ENCODE measurements around the gene GCH1. TPM values are rescaled to one million over a fixed set of nuclear protein-coding genes. Genes with fewer than 3 reads are reported as not detected.

The GCH1 gene
- 10 to 100 TPM; 40.8 to 42.3 TPM for total RNA-seq

DNA sequence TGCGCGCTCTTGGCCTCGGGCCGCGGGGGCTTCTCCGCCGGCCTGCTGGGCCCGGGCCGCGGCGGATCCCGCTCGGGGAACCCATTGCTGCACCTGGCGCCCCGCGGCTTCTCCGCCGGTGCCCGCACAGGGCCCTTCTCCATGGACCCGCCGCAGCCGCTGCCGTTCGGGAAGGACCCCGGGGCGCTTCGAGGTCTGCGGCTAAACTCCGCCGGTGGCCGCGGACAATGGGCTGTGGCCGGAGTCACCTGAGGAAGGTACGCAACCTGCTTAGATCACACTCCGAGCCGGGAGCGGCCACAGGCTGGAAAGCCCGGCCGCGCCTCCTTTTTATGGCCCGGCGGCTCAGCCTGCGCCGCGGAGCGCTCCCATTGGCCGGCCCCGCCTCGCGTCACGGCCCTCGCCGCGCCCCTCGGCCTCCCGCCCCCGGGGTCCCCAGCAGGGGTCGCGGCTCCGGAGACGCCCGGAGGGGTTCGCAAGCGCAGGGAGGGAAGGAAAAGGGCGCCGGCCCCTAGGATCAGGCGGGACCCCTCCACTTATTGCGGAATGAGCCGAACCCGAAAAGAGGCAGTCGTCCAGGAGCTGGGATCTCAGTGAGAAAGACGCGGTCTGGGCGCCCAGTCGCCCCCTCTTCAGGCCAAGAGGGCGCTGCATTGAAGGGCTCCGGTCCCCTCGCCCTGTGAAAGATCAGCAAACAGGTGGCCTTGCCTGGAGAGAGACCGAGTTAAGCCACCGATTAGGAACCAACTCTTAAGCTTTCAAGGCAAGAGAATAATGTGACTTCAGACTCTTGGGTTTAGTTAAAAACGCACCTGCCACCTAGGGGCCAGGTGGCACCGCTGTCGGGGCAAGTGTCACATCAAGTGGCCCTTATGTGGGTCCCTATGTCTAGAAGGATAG lies at the start of gene GCH1:
Gene GCH1 (minus strand): TSS at position 306 of the 900 bp plus-strand sequence. CDS start 163 bp downstream, at position 143.
- peak within 1 kb of the TSS; percentile 87 for H3K27ac Mint-ChIP-seq
- peaks cover 4% of the 10 kb centered on the region for H3K36me3 Mint-ChIP-seq
- H3K4me1 Mint-ChIP-seq (ENCODE audit: low read depth): peaks cover 26% of the 10 kb centered on the region
- POLR2A ChIA-PET: interaction anchor here (0.6 to 2.1 kb wide), 3 partner anchors 21 to 125 kb away, joined by 4 to 10 read pairs (median 7); partner anchors contain the start of genes SOCS4 and WDHD1
- DNase-seq: peak; percentile 78
- H3K27me3 Mint-ChIP-seq: no peaks in the 10 kb centered on the region
- H3K4me3 Mint-ChIP-seq: peak within 1 kb of the TSS; percentile 87
- CTCF ChIA-PET: interaction anchor here (0.7 to 2.7 kb wide), 17 partner anchors 9 to 415 kb away, joined by 3 to 15 read pairs (median 5); partner anchors contain the start of genes CGRRF1, SOCS4 and WDHD1
- intact Hi-C loops (cut with micrococcal nuclease): loop anchor here (1.0 to 10.0 kb wide), 9 partner anchors 9 to 506 kb away; partner anchors contain the start of genes CDKN3, CGRRF1, SOCS4 and WDHD1
- H3K9me3 Mint-ChIP-seq: no peaks in the 10 kb centered on the region

DNA sequence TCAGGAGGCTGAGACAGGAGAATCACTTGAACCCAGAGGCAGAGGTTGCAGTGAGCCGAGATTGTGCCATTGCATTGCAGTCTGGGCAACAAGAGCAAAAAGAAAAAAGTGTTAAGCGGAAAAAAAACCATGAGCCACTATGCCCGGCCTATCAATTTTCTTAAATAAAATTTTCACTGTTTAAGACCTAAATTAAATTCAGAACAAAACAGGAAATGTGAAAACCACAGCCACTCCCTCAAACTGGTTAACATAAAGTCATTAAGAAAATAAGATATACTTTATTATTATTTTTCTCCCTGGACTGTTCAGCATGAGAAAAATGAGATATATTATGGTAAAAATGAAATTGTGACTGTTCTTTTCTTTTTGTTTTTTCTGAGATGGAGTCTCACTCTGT lies 44.6 kb upstream of the GCH1 start:
- Mint-ChIP-seq H3K4me3 (no peak overlapping the region), H3K27ac (no peak overlapping the region), H3K9me3 (peaks cover 11% of the 10 kb centered on the region), H3K36me3 (peaks cover 47% of the 10 kb centered on the region), H3K27me3 (no peaks in the 10 kb centered on the region), H3K4me1 (ENCODE audit: low read depth) (no peaks in the 10 kb centered on the region)
- CTCF ChIA-PET: no interaction called here
- DNase-seq: no peak
- POLR2A ChIA-PET: no interaction called here
- intact Hi-C loops (cut with micrococcal nuclease): no loop called here

GRCh38 chr14:54946500-54946899 lies 43.9 kb upstream of the GCH1 start:
- POLR2A ChIA-PET: no interaction called here
- CTCF ChIA-PET: no interaction called here
- intact Hi-C loops (cut with micrococcal nuclease): no loop called here
- Mint-ChIP-seq H3K4me1 (ENCODE audit: low read depth) (no peaks in the 10 kb centered on the region), H3K27ac (no peak overlapping the region), H3K4me3 (no peak overlapping the region), H3K27me3 (no peaks in the 10 kb centered on the region), H3K9me3 (peaks cover 11% of the 10 kb centered on the region), H3K36me3 (peaks cover 45% of the 10 kb centered on the region)
- DNase-seq: no peak

- peaks cover 10% of the 10 kb centered on the region for H3K9me3 Mint-ChIP-seq
- no peak overlapping the region for H3K4me3 Mint-ChIP-seq
- no peak for DNase-seq
- intact Hi-C loops (cut with micrococcal nuclease): no loop called here
- H3K36me3 Mint-ChIP-seq: peaks cover 49% of the 10 kb centered on the region
- ChIA-PET CTCF (no interaction called here), POLR2A (no interaction called here)
- H3K4me1 Mint-ChIP-seq (ENCODE audit: low read depth): no peaks in the 10 kb centered on the region
- H3K27ac Mint-ChIP-seq: no peak overlapping the region
- no peaks in the 10 kb centered on the region for H3K27me3 Mint-ChIP-seq
Measured at GRCh38 chr14:54944737-54945391, 42.2 kb upstream of the GCH1 start.

DNA sequence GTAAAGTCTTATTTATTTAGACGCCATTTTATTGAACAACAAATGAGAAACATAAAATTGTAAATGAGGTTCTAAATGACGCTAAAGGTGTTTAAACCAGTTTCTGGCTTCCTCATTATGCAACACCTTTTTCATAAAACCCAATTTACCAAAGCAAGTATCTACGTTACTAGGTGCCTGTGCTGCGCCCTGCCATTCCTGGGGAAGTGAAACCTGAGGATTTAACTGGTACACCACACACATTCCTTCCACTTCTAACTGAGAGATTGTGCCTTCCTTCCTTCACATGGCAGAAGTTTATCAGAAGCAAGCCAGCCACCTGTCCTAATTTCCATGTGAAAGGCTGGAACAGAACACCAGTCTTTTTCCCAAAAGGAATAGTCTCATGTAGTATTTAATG lies 40.3 kb upstream of the GCH1 start:
- CTCF ChIA-PET: no interaction called here
- no peak overlapping the region for H3K27ac Mint-ChIP-seq
- no peaks in the 10 kb centered on the region for H3K9me3 Mint-ChIP-seq
- POLR2A ChIA-PET: no interaction called here
- peaks cover 35% of the 10 kb centered on the region for H3K36me3 Mint-ChIP-seq
- H3K4me3 Mint-ChIP-seq: no peak overlapping the region
- H3K27me3 Mint-ChIP-seq: no peaks in the 10 kb centered on the region
- DNase-seq: no peak
- intact Hi-C loops (cut with micrococcal nuclease): no loop called here
- no peaks in the 10 kb centered on the region for H3K4me1 Mint-ChIP-seq (ENCODE audit: low read depth)

DNA sequence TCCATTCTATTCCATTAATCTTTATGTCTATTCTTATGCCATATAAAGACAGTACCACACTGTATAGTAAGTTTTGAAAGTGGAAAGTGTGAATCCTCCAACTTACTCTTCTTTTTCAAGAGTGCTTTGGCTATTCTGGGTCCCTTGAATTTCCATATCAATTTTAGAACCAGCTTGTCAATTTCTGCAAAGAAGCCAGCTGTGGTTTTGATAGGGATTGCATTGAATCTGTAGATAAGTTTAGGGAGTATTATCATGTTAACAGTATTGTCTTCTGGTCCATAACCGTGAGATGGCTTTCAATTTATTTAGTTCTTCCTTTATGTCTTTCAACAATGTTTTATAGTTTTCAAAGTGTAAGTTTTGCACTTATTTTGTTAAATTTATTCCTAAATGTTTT lies 34.2 kb upstream of the GCH1 start:
- ChIA-PET CTCF (no interaction called here), POLR2A (no interaction called here)
- Mint-ChIP-seq H3K27me3 (no peaks in the 10 kb centered on the region), H3K4me3 (no peak overlapping the region), H3K36me3 (peaks cover 13% of the 10 kb centered on the region), H3K9me3 (no peaks in the 10 kb centered on the region), H3K4me1 (ENCODE audit: low read depth) (no peaks in the 10 kb centered on the region), H3K27ac (no peak overlapping the region)
- intact Hi-C loops (cut with micrococcal nuclease): no loop called here
- no peak for DNase-seq

- H3K36me3 Mint-ChIP-seq: peaks cover 9% of the 10 kb centered on the region
- no peak for DNase-seq
- H3K27ac Mint-ChIP-seq: no peak overlapping the region
- intact Hi-C loops (cut with micrococcal nuclease): no loop called here
- POLR2A ChIA-PET: no interaction called here
- no peaks in the 10 kb centered on the region for H3K27me3 Mint-ChIP-seq
- no peaks in the 10 kb centered on the region for H3K9me3 Mint-ChIP-seq
- no peak overlapping the region for H3K4me3 Mint-ChIP-seq
- CTCF ChIA-PET: no interaction called here
- no peaks in the 10 kb centered on the region for H3K4me1 Mint-ChIP-seq (ENCODE audit: low read depth)
Measured at GRCh38 chr14:54935958-54936357, 33.3 kb upstream of the GCH1 start.

- Mint-ChIP-seq H3K27ac (no peak overlapping the region), H3K36me3 (peaks cover 3% of the 10 kb centered on the region), H3K9me3 (no peaks in the 10 kb centered on the region), H3K4me1 (ENCODE audit: low read depth) (no peaks in the 10 kb centered on the region), H3K4me3 (no peak overlapping the region), H3K27me3 (no peaks in the 10 kb centered on the region)
- intact Hi-C loops (cut with micrococcal nuclease): no loop called here
- no peak for DNase-seq
- POLR2A ChIA-PET: no interaction called here
- CTCF ChIA-PET: no interaction called here
Measured at GRCh38 chr14:54935100-54935499, 32.5 kb upstream of the GCH1 start.

- peaks cover under 1% of the 10 kb centered on the region for H3K36me3 Mint-ChIP-seq
- no peaks in the 10 kb centered on the region for H3K27me3 Mint-ChIP-seq
- POLR2A ChIA-PET: no interaction called here
- H3K27ac Mint-ChIP-seq: no peak overlapping the region
- intact Hi-C loops (cut with micrococcal nuclease): no loop called here
- no peak for DNase-seq
- no peak overlapping the region for H3K4me3 Mint-ChIP-seq
- no peaks in the 10 kb centered on the region for H3K4me1 Mint-ChIP-seq (ENCODE audit: low read depth)
- CTCF ChIA-PET: no interaction called here
- no peaks in the 10 kb centered on the region for H3K9me3 Mint-ChIP-seq
Measured at GRCh38 chr14:54933006-54933405, 30.4 kb upstream of the GCH1 start.

- intact Hi-C loops (cut with micrococcal nuclease): no loop called here
- POLR2A ChIA-PET: no interaction called here
- H3K4me1 Mint-ChIP-seq (ENCODE audit: low read depth): no peaks in the 10 kb centered on the region
- H3K4me3 Mint-ChIP-seq: no peak overlapping the region
- no peaks in the 10 kb centered on the region for H3K36me3 Mint-ChIP-seq
- no peaks in the 10 kb centered on the region for H3K9me3 Mint-ChIP-seq
- no peak overlapping the region for H3K27ac Mint-ChIP-seq
- CTCF ChIA-PET: interaction anchor here (0.7 kb wide), 1 partner anchor 312 kb away, joined by 3 read pairs; no protein-coding TSS in a partner anchor
- H3K27me3 Mint-ChIP-seq: no peaks in the 10 kb centered on the region
- DNase-seq: no peak
Measured at GRCh38 chr14:54931598-54932340, 29.1 kb upstream of the GCH1 start.

- intact Hi-C loops (cut with micrococcal nuclease): no loop called here
- ChIA-PET CTCF (no interaction called here), POLR2A (no interaction called here)
- no peaks in the 10 kb centered on the region for H3K4me1 Mint-ChIP-seq (ENCODE audit: low read depth)
- no peaks in the 10 kb centered on the region for H3K36me3 Mint-ChIP-seq
- no peak overlapping the region for H3K4me3 Mint-ChIP-seq
- no peak for DNase-seq
- no peak overlapping the region for H3K27ac Mint-ChIP-seq
- no peaks in the 10 kb centered on the region for H3K9me3 Mint-ChIP-seq
- H3K27me3 Mint-ChIP-seq: no peaks in the 10 kb centered on the region
Measured at GRCh38 chr14:54931101-54931500, 28.5 kb upstream of the GCH1 start.

- Mint-ChIP-seq H3K4me1 (ENCODE audit: low read depth) (no peaks in the 10 kb centered on the region), H3K4me3 (no peak overlapping the region), H3K9me3 (no peaks in the 10 kb centered on the region), H3K27ac (no peak overlapping the region), H3K36me3 (no peaks in the 10 kb centered on the region), H3K27me3 (no peaks in the 10 kb centered on the region)
- DNase-seq: no peak
- POLR2A ChIA-PET: no interaction called here
- CTCF ChIA-PET: no interaction called here
- intact Hi-C loops (cut with micrococcal nuclease): no loop called here
Measured at GRCh38 chr14:54929556-54929955, 26.9 kb upstream of the GCH1 start.
